GM21528 (cell line): Measurements from ENCODE around the gene PDCD7.
"Not testable (repeated sequence)": the region's sequence is repeated elsewhere in the genome, so short reads cannot be mapped to it uniquely, and the experiment has no call there.

Source experiments
- ATAC-seq: cut with Tn5 transposase; IDR thresholded peaks from one replicate; pipeline ENCODE4 v1.9.1; 2021; ENCODE audit warnings: mild to moderate bottlenecking, moderate library complexity; ENCODE audit not compliant: unreplicated experiment, low FRiP score

PDCD7 gene

GRCh38 chr15:65132878-65133547 is 595 bp downstream of the PDCD7 start:
- ATAC-seq, result peak; percentile 49

GRCh38 chr15:65130941-65131340 is 2.7 kb downstream of the PDCD7 start:
- ATAC-seq, result no peak

GRCh38 chr15:65115542-65115941 is 18.1 kb downstream of the PDCD7 start:
- no peak for ATAC-seq

- ATAC-seq, result no peak
Measured at GRCh38 chr15:65115086-65115485, 18.5 kb downstream of the PDCD7 start, which contains the start of gene UBAP1L. Gene UBAP1L (minus strand): TSS chr15:65115200. CDS start chr15:65106215, 8,985 bp downstream.

- ATAC-seq, result no peak
Measured at GRCh38 chr15:65110676-65111292, 22.8 kb downstream of the PDCD7 start.

- no peak for ATAC-seq
Measured at GRCh38 chr15:65106011-65106590, 27.5 kb downstream of the PDCD7 start.

GRCh38 chr15:65105038-65105437 is 28.6 kb downstream of the PDCD7 start:
- no peak for ATAC-seq

- no peak for ATAC-seq
Measured at GRCh38 chr15:65102912-65103311, 30.7 kb downstream of the PDCD7 start.

- no peak for ATAC-seq
Measured at GRCh38 chr15:65101891-65102708, 31.5 kb downstream of the PDCD7 start.

- ATAC-seq, result no peak
Measured at GRCh38 chr15:65101411-65101890, 32.2 kb downstream of the PDCD7 start.

GRCh38 chr15:65100442-65100841 is 33.2 kb downstream of the PDCD7 start:
- no peak for ATAC-seq

- not testable (repeated sequence) for ATAC-seq
Measured at GRCh38 chr15:65099801-65100200, 33.8 kb downstream of the PDCD7 start.

GRCh38 chr15:65099336-65099735 is 34.3 kb downstream of the PDCD7 start:
- ATAC-seq, result no peak

- no peak for ATAC-seq
Measured at GRCh38 chr15:65097651-65098263, 35.9 kb downstream of the PDCD7 start.

- no peak for ATAC-seq
Measured at GRCh38 chr15:65096481-65097385, 36.9 kb downstream of the PDCD7 start.

GRCh38 chr15:65095747-65096104 is 37.9 kb downstream of the PDCD7 start:
- no peak for ATAC-seq

- ATAC-seq, result no peak
Measured at GRCh38 chr15:65095011-65095746, 38.4 kb downstream of the PDCD7 start.

- ATAC-seq, result no peak
Measured at GRCh38 chr15:65094294-65094995, 39.2 kb downstream of the PDCD7 start.
